GM12891 (cell line): Measurements from ENCODE around the gene LARP6.
"Not testable (repeated sequence)": the region's sequence is repeated elsewhere in the genome, so short reads cannot be mapped to it uniquely, and the experiment has no call there.

Source experiments
- DNase-seq: peaks from one replicate; pipeline ENCODE4 v3.0.0; 2011; ENCODE audit warnings: low spot score; ENCODE audit not compliant: insufficient read length
- FAIRE-seq: peaks from 2 replicates; lab custom pipeline; 2011; peaks lifted over from hg19 to GRCh38; lab: Jason Lieb, UNC
- PAX5 ChIP-seq: IDR thresholded peaks from 2 replicates; pipeline ENCODE4 v1.6.1; 2011; ENCODE audit warnings: low read length, moderate library complexity, mild to moderate bottlenecking; ENCODE audit not compliant: insufficient read depth, severe bottlenecking
- POLR2A ChIP-seq: IDR thresholded peaks from 2 replicates; pipeline ENCODE4 v1.6.1; 2011; ENCODE audit warnings: low read depth, low read length, control low read depth
- POLR2AphosphoS5 ChIP-seq: IDR thresholded peaks from 2 replicates; pipeline ENCODE4 v1.6.1; 2011; ENCODE audit warnings: low read depth, low read length, control low read depth
- POU2F2 ChIP-seq: IDR thresholded peaks from 2 replicates; pipeline ENCODE4 v1.6.1; 2011; ENCODE audit warnings: low read depth, mild to moderate bottlenecking, control low read depth, low read length, moderate library complexity
- SPI1 ChIP-seq: IDR thresholded peaks from 2 replicates; pipeline ENCODE4 v1.6.1; 2011; ENCODE audit warnings: low read depth, low read length, control low read depth
- TAF1 ChIP-seq: IDR thresholded peaks from 2 replicates; pipeline ENCODE4 v1.6.1; 2011; ENCODE audit warnings: low read depth, low read length, control low read depth

Gene LARP6

DNA sequence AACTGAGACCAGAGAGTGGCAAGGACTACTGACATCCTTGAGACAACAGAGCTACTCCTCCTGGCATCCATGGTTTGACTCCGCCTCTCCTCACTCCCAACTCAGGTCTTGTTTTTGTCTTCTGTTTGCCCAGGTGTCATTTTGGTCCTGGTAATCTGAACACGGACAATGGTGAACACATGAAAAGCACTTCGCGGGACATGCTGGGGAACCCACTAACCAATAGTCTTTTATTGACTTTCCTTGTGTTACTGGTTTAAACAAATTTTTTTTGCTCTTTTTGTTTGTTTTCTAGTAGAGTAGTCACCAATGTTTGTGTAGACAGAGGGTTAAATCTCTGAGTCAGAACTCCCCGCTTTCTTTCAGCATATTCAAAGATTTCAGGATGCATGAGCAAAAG is 38.4 kb downstream of the LARP6 start:
- no peak for DNase-seq

DNA sequence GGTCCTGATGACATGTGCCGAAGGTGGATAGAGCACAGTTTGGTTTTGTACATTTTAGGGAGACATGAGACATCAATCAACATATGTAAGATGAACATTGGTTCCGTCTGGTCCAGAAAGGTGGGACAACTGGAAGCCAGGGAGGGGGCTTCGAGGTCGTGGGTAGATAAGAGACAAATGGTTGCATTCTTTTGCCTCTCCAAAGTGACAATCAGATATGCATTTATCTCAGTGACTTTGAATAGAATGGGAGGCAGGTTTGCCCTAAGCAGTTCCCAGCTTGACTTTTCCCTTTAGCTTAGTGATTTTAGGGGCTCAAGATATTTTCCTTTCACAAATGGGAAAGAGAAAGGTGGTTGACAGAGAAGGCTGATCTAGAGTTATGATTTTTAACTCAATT is 38.9 kb downstream of the LARP6 start:
- not testable (repeated sequence) for FAIRE-seq, DNase-seq

More for the DNA sequence above, 38.4 kb downstream of the LARP6 start:
- no peak for FAIRE-seq
- TF ChIP-seq TAF1 (no peak), PAX5 (no peak)

DNA sequence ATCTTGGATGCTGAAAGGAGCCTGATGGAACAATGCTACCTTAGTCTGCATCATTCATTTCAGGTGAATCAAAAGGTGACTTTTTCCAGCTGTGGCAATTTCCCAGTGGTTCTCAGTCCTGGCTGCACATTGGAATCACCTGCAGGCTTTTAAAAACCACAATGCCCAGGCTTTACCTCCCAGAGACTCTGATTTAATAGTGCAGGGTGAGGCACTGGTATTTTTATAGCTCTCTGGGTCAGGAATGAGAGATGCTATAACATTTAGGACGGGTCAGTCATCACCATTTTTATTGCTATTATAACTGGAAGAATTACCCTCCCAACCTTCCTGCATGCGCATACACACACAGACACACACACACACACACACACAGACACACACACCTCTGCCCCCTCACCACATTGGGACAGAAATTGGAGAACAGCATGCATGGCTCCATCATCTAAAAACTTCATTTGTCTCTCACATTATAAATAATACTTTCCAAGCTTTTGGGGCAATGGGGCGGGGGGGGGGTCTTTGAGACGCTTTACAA is 41.1 kb downstream of the LARP6 start:
- FAIRE-seq (no peak), DNase-seq (no peak)
- TF ChIP-seq POLR2AphosphoS5 (no peak), POU2F2 (no peak), PAX5 (no peak), SPI1 (no peak), TAF1 (no peak), POLR2A (no peak)

DNA sequence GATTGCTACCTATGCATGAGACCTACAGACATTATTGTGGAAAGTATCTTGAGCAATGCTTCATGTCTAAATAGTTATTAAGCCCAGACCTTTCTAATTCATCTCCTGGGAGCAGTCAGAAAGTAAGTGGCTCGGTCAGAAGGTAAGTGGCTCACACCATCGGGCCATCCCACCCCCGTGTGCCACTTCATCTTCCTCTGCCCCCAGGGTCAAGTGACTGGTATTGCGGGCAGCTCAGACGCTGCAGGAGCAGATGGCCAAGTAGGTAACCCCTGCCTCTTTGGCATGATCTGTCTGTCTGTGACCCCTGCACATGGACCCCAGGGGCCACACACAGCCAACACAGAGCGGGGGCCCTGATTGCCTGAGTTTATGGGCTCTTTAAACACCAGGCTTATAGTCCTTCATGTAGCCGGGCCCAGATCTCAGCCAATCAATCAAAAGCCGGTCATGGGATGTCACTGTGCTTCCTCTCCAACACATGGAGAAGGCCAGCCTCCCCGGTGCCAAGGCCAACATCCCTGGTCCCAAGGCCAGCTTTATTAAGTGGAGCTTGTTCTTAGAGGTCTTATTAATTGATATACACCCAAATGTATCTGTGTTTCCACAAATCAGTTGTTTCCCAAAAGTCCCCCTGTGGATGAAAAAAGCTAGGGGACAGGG is 42.9 kb downstream of the LARP6 start:
- TF ChIP-seq POLR2A: no peak
- TF ChIP-seq POU2F2: no peak
- TF ChIP-seq PAX5: no peak
- no peak for TF ChIP-seq POLR2AphosphoS5
- no peak for TF ChIP-seq SPI1
- no peak for TF ChIP-seq TAF1
- DNase-seq: no peak
- FAIRE-seq: no peak

DNA sequence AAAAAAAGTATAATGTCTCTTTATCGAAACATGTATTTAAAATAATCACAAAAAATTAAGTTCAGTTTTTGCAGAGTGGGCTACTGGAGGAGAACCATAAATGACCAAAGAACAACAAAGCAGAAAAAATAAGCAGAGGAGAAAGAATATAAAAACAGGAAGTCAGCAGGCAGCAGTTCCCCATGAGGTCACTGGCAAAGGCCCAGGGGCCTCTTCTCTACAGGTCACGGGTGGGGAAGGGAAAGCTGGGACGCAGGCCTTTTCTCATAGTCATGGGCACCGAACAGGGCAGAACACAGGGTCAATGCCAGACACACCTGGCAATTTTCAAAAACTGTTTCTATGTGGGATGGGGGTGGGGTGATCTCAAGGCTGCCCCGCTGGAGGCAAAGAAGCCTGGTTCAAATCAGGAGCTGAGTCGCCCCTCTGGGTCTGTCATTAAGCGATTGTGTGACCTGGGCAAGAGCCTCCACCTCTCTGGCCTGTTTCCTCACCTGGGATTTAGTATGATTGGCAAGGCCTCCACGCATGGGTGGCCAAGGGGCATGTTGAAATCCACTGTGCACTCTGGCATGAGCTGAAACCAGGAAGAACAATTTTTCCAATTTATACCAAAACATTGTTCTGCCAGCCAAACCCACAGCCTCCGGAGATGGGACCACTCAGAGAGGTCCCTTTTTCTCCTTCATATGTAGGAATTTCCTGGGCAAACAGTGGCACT is 46.8 kb downstream of the LARP6 start:
- no peak for TF ChIP-seq PAX5
- TF ChIP-seq SPI1: peak; percentile 69
- DNase-seq (no peak), FAIRE-seq (no peak)

DNA sequence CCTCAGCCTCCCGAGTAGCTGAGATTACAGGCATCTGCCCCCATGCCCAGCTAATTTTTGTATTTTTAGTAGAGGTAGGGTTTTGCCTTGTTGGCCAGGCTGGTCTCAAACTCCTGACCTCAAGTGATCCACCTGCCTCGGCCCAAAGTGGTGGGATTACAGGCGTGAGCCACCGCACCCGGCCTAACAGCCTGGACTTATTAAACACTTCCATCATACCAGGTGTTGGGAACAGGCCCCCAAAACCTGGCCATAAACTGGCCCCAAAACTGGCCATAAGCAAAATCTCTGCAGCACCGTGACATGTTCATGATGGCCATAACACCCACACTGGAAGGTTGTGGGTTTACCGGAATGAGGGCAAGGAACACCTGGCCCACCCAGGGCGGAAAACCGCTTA is 49.6 kb downstream of the LARP6 start:
- FAIRE-seq: not testable (repeated sequence)

DNA sequence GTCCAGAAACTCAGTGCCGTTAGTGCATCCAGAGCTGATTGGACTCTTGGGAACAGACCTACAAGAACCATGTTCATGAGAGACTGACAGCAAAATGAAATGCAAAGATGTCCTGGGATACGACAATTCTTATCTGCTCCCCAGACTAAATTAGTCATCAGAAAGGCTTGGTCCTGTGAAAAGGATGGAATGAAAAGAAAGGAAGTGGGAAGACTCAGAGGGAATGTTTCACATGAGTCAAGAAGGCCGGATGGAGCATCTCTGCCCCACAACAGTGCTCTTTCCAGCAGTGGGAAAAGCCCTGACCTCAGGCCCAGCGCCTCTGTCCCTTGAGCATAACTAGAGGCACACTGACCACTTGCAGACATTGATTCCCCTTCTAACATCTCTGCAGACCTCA is 51.3 kb downstream of the LARP6 start:
- no peak for DNase-seq
- no peak for TF ChIP-seq POLR2A
- TF ChIP-seq SPI1: no peak
- no peak for TF ChIP-seq POU2F2
- no peak for TF ChIP-seq TAF1
- FAIRE-seq: no peak

More for the DNA sequence above, 49.6 kb downstream of the LARP6 start:
- not testable (repeated sequence) for DNase-seq

DNA sequence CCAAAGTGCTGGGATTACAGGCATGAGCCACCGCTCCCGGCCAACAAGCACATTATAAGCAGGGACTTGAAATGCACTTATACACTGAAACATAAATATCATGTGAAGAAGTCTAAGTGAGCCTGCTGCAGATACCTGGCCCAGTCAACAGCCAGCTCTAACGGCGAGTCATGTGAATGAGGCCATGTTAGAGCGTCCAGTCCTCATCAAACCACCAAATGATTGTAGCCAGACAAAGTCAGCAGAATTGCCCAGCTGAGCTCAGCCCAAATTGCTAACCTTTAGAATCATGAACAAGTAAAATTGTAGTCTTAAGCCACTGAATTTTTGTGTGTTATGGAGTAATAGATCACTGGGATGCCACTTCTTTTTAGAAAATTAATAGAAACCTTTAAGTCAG is 52.8 kb downstream of the LARP6 start:
- no peak for FAIRE-seq
- no peak for DNase-seq
- no peak for TF ChIP-seq PAX5
- no peak for TF ChIP-seq POLR2A
- TF ChIP-seq SPI1: no peak
- no peak for TF ChIP-seq POU2F2
- TF ChIP-seq POLR2AphosphoS5: no peak
- TF ChIP-seq TAF1: no peak

DNA sequence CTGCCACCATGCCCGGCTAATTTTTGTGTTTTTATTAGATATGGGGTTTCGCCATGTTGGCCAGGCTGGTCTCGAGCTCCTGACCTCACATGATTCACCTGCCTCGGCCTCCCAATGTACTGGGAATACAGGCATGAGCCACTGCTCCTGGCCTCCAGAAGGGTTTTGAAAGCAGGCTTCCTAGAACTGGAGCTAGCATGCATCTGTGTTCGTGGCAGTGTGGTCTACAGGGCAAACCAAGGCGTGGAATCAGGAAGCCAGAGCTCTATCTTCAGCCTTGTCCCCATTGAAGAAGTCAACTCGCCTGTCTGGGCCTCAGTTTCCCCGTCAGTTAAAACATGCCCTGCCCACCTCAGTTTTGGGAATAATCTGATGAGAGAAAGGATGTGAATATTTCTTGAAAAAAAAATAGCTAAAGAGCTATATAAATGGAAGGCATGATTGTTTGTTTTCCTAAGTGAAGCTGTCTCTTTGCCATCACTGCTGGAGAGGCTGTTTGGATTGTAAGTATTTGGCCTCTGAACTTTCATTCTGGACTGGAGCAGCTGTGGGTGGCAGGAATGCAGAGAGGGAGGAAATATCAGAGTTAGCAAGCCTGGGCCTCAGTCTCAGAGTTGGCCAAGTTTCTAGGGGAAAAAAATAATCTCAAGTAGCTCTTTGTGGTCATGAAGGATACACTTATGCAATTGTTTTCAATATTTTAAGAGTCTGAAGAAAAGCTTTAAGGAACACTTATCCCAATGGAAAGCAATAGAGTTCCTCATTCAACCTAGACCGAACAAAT is 54.1 kb downstream of the LARP6 start:
- TF ChIP-seq POLR2A (no peak), SPI1 (no peak), TAF1 (no peak), POLR2AphosphoS5 (no peak), PAX5 (no peak), POU2F2 (no peak)
- FAIRE-seq (no peak), DNase-seq (no peak)

DNA sequence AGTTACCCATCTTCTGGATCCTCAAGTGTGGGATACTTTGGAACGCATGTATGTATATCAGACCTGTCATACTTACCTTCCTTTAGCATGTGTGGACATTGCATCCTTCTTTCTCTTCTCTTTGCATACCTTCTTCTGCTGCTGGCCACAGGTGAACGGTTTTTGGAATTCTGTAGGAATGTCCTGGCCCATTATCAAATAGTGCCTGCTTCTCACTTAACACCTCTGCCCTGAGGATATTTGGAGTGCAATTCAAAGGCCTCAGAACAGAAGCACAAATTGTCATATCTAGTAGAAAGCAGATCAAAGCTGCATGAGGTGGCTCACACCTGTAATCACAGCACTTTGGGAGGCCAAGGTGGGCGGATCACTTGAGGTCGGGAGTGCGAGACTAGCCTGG is 56.5 kb downstream of the LARP6 start:
- FAIRE-seq: no peak
- TF ChIP-seq SPI1: no peak
- no peak for TF ChIP-seq TAF1
- TF ChIP-seq POLR2A: no peak
- no peak for TF ChIP-seq PAX5
- TF ChIP-seq POU2F2: no peak
- no peak for TF ChIP-seq POLR2AphosphoS5
- no peak for DNase-seq
